OCI-LY3 (cell line): Measurements from ENCODE around the gene ROBO1.

Experiments used
- H2AFZ ChIP-seq: fragments of 200-600, 300-600 bp; shearing (Covaris generic); 2 replicates; pipeline ENCODE4 v1.6.0; 2014; ENCODE audit warnings: antibody characterized with exemption, low read depth, low read length
- H3K27ac ChIP-seq: fragments of 200-600, 300-600 bp; sonication (generic); 2 replicates; pipeline ENCODE4 v1.5.1; 2014; ENCODE audit warnings: mild to moderate bottlenecking, low read length, moderate library complexity, mixed read lengths
- H3K27me3 ChIP-seq: fragments of 200-600, 300-600 bp; sonication (generic); 2 replicates; pipeline ENCODE4 v1.6.1; 2014; ENCODE audit warnings: low read depth, low read length, mixed read lengths
- H3K36me3 ChIP-seq: fragments of 200-600, 300-600 bp; sonication (generic); replicated peaks from 2 replicates; pipeline ENCODE3; 2014; ENCODE audit warnings: low read depth, low read length, mixed read lengths
- H3K4me1 ChIP-seq: fragments of 300-600, 200-600 bp; sonication (generic); 2 replicates; pipeline ENCODE4 v1.6.1; 2014; ENCODE audit warnings: low read length, mixed read lengths
- H3K4me2 ChIP-seq: fragments of 200-600, 300-600 bp; sonication (generic); 2 replicates; pipeline ENCODE4 v1.6.1; 2014; ENCODE audit warnings: low read length, mixed read lengths
- H3K4me3 ChIP-seq: fragments of 300-600, 200-600 bp; sonication (generic); 2 replicates; pipeline ENCODE4 v1.5.1; 2014; ENCODE audit warnings: antibody characterized with exemption, mild to moderate bottlenecking, low read length, moderate library complexity
- H3K79me2 ChIP-seq: fragments of 300-600, 200-600 bp; shearing (Covaris generic); 2 replicates; pipeline ENCODE4 v1.6.1; 2014; ENCODE audit warnings: mild to moderate bottlenecking, low read length, mixed read lengths
- H3K9ac ChIP-seq: fragments of 300-600, 200-600 bp; shearing (Covaris generic); 2 replicates; pipeline ENCODE4 v1.6.0; 2014; ENCODE audit warnings: mild to moderate bottlenecking, low read length, moderate library complexity
- H3K9me3 ChIP-seq: fragments of 200-600, 300-600 bp; shearing (Covaris generic); 2 replicates; pipeline ENCODE4 v1.6.1; 2014; ENCODE audit warnings: low read length, mixed read lengths; ENCODE audit not compliant: insufficient read depth
- H4K20me1 ChIP-seq: fragments of 200-600, 300-600 bp; sonication (generic); 2 replicates; pipeline ENCODE4 v1.6.1; 2016; ENCODE audit warnings: low read length, mixed read lengths; ENCODE audit not compliant: insufficient read depth
- CTCF ChIP-seq: fragments of 200-600, 300-600 bp; sonication (generic); IDR thresholded peaks from 2 replicates; pipeline ENCODE4 v1.5.1; 2014; ENCODE audit warnings: antibody characterized with exemption, low read length, low read depth
- EZH2phosphoT487 ChIP-seq: fragments of 200-600 bp; shearing (Covaris generic); IDR thresholded peaks from 2 replicates; pipeline ENCODE4 v1.6.1; 2018; ENCODE audit warnings: antibody characterized with exemption, mixed run types, low read depth

Gene ROBO1

DNA sequence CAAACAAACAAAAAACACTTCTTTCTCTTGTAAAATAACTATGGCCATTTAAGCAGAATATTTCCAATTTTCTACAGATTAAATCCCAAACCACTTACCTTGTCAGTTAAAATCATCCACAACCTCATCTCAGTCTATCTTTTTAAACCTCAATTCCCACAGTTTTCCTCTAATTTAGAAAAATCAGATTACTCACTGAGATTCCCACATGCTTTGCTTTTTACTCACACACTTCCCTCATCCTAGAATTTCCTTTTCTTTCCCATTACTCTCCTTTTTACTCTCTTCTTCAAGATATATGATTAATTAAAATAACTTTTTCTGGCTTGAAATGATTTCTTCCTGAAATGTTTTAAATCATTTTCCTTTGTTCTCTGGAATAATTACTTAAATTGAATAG, 790.7 kb downstream of the ROBO1 start:
- TF ChIP-seq EZH2phosphoT487, result no peak
- no peak for TF ChIP-seq CTCF
- Histone ChIP-seq H3K4me1 (peaks cover 7% of the 10 kb centered on the region), H3K36me3 (no peaks in the 10 kb centered on the region), H3K27ac (no peak overlapping the region), H2AFZ (no peak overlapping the region), H3K79me2 (no peaks in the 10 kb centered on the region), H3K4me3 (no peak overlapping the region), H3K4me2 (no peak overlapping the region), H3K9me3 (no peaks in the 10 kb centered on the region), H3K27me3 (no peaks in the 10 kb centered on the region), H3K9ac (no peak overlapping the region), H4K20me1 (no peaks in the 10 kb centered on the region)

DNA sequence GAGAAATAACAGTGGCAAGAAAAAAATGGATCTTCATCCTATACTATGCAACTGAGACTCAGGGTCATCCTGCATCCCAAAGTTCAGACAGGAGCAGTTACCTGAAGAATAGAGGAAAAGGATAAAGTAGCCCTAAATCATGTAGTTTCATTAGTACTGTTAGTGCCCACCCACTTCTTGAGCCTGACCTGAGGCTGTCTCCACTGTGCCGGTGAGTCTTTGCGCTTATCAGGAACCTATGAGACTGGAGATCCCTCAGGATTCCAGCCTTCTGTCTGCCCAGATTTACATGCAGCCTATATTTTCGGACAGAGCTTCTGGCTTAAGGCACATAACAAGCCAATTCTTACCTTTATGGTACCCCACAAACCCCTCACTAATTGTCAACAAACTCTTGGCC, 791.6 kb downstream of the ROBO1 start:
- no peak overlapping the region for H3K4me2 ChIP-seq
- no peak overlapping the region for H2AFZ ChIP-seq
- no peak overlapping the region for H3K27ac ChIP-seq
- H3K36me3 ChIP-seq, result no peaks in the 10 kb centered on the region
- TF ChIP-seq EZH2phosphoT487 (no peak), CTCF (no peak)
- H3K9me3 ChIP-seq, result no peaks in the 10 kb centered on the region
- no peak overlapping the region for H3K4me3 ChIP-seq
- H3K9ac ChIP-seq, result no peak overlapping the region
- H3K79me2 ChIP-seq, result no peaks in the 10 kb centered on the region
- H3K4me1 ChIP-seq, result peaks cover 7% of the 10 kb centered on the region
- H4K20me1 ChIP-seq, result no peaks in the 10 kb centered on the region
- H3K27me3 ChIP-seq, result no peaks in the 10 kb centered on the region

GRCh38 chr3:78974181-78974790, 793.5 kb downstream of the ROBO1 start:
- no peak overlapping the region for H3K4me3 ChIP-seq
- no peak overlapping the region for H2AFZ ChIP-seq
- no peak overlapping the region for H3K4me2 ChIP-seq
- TF ChIP-seq CTCF, result no peak
- TF ChIP-seq EZH2phosphoT487, result no peak
- no peak overlapping the region for H3K27ac ChIP-seq
- H3K9me3 ChIP-seq, result no peaks in the 10 kb centered on the region
- no peaks in the 10 kb centered on the region for H3K36me3 ChIP-seq
- H4K20me1 ChIP-seq, result no peaks in the 10 kb centered on the region
- H3K9ac ChIP-seq, result no peak overlapping the region
- no peaks in the 10 kb centered on the region for H3K27me3 ChIP-seq
- no peaks in the 10 kb centered on the region for H3K79me2 ChIP-seq
- peaks cover 7% of the 10 kb centered on the region for H3K4me1 ChIP-seq

- Histone ChIP-seq H3K4me3 (no peak overlapping the region), H3K9ac (no peak overlapping the region), H3K27me3 (no peaks in the 10 kb centered on the region), H3K79me2 (no peaks in the 10 kb centered on the region), H4K20me1 (no peaks in the 10 kb centered on the region), H3K9me3 (no peaks in the 10 kb centered on the region), H3K36me3 (no peaks in the 10 kb centered on the region), H2AFZ (no peak overlapping the region), H3K4me2 (no peak overlapping the region), H3K4me1 (peaks cover 5% of the 10 kb centered on the region), H3K27ac (no peak overlapping the region)
- TF ChIP-seq EZH2phosphoT487, result no peak
- TF ChIP-seq CTCF, result no peak
Measured at GRCh38 chr3:78972617-78973301, 795.0 kb downstream of the ROBO1 start.
